ENCODE measurements around the gene ASXL2.
A peak's percentile ranks its signal among the peaks of the same experiment; 100 is the strongest.
"Not testable (repeated sequence)": the region's sequence is repeated elsewhere in the genome, so short reads cannot be mapped to it uniquely, and the experiment has no call there.

Gene ASXL2

GRCh38 chr2:25831746-25832449, 46.4 kb downstream of the ASXL2 start:
- no peak for DNase-seq

- no peak for DNase-seq
Observed at GRCh38 chr2:25829828-25830227, 48.5 kb downstream of the ASXL2 start.

- no peak for DNase-seq
Observed at GRCh38 chr2:25829377-25829704, 48.9 kb downstream of the ASXL2 start.

- DNase-seq, result not testable (repeated sequence)
Observed at GRCh38 chr2:25828532-25829376, 49.5 kb downstream of the ASXL2 start.

- DNase-seq, result peak; percentile 47 to 60
Observed at GRCh38 chr2:25825238-25825637, 53.0 kb downstream of the ASXL2 start.

GRCh38 chr2:25824718-25825117, 53.6 kb downstream of the ASXL2 start:
- DNase-seq, result no peak

GRCh38 chr2:25824216-25824615, 54.1 kb downstream of the ASXL2 start:
- DNase-seq, result no peak

- DNase-seq, result peak; percentile 60 to 71
Observed at GRCh38 chr2:25822190-25823117, 55.8 kb downstream of the ASXL2 start.

- DNase-seq, result no peak
Observed at GRCh38 chr2:25821225-25822056, 56.8 kb downstream of the ASXL2 start.

GRCh38 chr2:25819597-25820039, 58.7 kb downstream of the ASXL2 start:
- DNase-seq, result no peak

- DNase-seq, result no peak
Observed at GRCh38 chr2:25817630-25818029, 60.7 kb downstream of the ASXL2 start.

GRCh38 chr2:25817006-25817405, 61.3 kb downstream of the ASXL2 start:
- DNase-seq, result no peak

- DNase-seq, result no peak
Observed at GRCh38 chr2:25816249-25816648, 62.0 kb downstream of the ASXL2 start.

GRCh38 chr2:25814681-25815080, 63.6 kb downstream of the ASXL2 start:
- DNase-seq, result no peak

GRCh38 chr2:25810428-25810827, 67.9 kb downstream of the ASXL2 start:
- DNase-seq, result no peak

- no peak for DNase-seq
Observed at GRCh38 chr2:25809646-25810045, 68.6 kb downstream of the ASXL2 start.

- DNase-seq, result no peak
Observed at GRCh38 chr2:25808006-25808383, 70.3 kb downstream of the ASXL2 start.

- DNase-seq, result no peak
Observed at GRCh38 chr2:25806941-25807340, 71.3 kb downstream of the ASXL2 start.

- no peak for DNase-seq
Observed at GRCh38 chr2:25805987-25806386, 72.3 kb downstream of the ASXL2 start.

GRCh38 chr2:25804338-25804737, 73.9 kb downstream of the ASXL2 start:
- DNase-seq, result no peak

GRCh38 chr2:25799301-25799700, 79.0 kb downstream of the ASXL2 start:
- no peak for DNase-seq

Data from activated CD4-positive, alpha-beta T cell treated with anti-CD3 and anti-CD28 coated beads, Interleukin-2, amount 50 U/mL, for 48 hours (primary cell).